ENCODE measurements around the gene DSPP. TPM values are rescaled to one million over a fixed set of nuclear protein-coding genes. Genes with fewer than 3 reads are reported as not detected.

The DSPP gene
- total and polyA plus RNA-seq, 2 experiments from 2014 or later: 0.08 TPM; not detected in 1

DNA sequence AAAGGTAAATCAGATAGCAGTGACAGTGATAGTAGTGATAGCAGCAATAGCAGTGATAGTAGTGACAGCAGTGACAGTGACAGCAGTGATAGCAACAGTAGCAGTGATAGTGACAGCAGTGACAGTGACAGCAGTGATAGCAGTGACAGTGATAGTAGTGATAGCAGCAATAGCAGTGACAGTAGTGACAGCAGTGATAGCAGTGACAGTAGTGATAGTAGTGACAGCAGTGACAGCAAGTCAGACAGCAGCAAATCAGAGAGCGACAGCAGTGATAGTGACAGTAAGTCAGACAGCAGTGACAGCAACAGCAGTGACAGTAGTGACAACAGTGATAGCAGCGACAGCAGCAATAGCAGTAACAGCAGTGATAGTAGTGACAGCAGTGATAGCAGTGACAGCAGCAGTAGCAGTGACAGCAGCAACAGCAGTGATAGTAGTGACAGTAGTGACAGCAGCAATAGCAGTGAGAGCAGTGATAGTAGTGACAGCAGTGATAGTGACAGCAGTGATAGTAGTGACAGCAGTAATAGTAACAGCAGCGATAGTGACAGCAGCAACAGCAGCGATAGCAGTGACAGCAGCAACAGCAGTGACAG is 6.1 kb downstream of the DSPP start (continued):
- TF ChIP-seq REST (IDR thresholded peaks at IDR 0.05; ENCODE audit: unreplicated experiment): no peak

GRCh38 chr4:87616268-87616667 is 7.9 kb downstream of the DSPP start:
- no peak overlapping the region for H2AFZ ChIP-seq
- H3K9me2 ChIP-seq (ENCODE audit: insufficient read depth): peaks cover 8% of the 10 kb centered on the region; the same call in 1 of the 2 replicates
- Mint-ChIP-seq H3K4me3 (no peak overlapping the region), H3K27me3 (ENCODE audit: insufficient read depth, low read depth, poor library complexity) (no peaks in the 10 kb centered on the region), H3K4me1 (no peaks in the 10 kb centered on the region), H3K27ac (no peak overlapping the region), H3K36me3 (ENCODE audit: low read depth) (no peaks in the 10 kb centered on the region), H3K9me3 (no peaks in the 10 kb centered on the region; the same call in 2 of the 3 replicates)
- no peaks in the 10 kb centered on the region for H3F3A ChIP-seq (replicated peaks; ENCODE audit: low read depth)
- no peak overlapping the region for H3K4me2 ChIP-seq
- no peaks in the 10 kb centered on the region for H3K4me1 ChIP-seq (ENCODE audit: insufficient read depth)
- no peaks in the 10 kb centered on the region for H3K36me3 ChIP-seq (ENCODE audit: insufficient read depth)
- no peak overlapping the region for H3K4me3 ChIP-seq
- H4K20me1 ChIP-seq (replicated peaks; ENCODE audit: insufficient read depth): no peaks in the 10 kb centered on the region
- H3K27ac ChIP-seq (ENCODE audit: low read depth): no peak overlapping the region
- DNase-seq (ENCODE audit: low spot score): no peak
- no peaks in the 10 kb centered on the region for H3K27me3 ChIP-seq (ENCODE audit: insufficient read depth)
- H3K79me2 ChIP-seq (replicated peaks; ENCODE audit: insufficient read depth): no peaks in the 10 kb centered on the region
- ATAC-seq: no peak
- TF ChIP-seq EZH2 (IDR thresholded peaks at IDR 0.05; ENCODE audit: low read depth, unreplicated experiment) (no peak), NANOG (IDR thresholded peaks at IDR 0.05; ENCODE audit: borderline replicate concordance) (no peak), STAT1 (IDR thresholded peaks at IDR 0.05; ENCODE audit: unreplicated experiment) (no peak), ZNF114 (CRISPR knock-in tag; IDR thresholded peaks at IDR 0.05) (no peak), JUNB (IDR thresholded peaks at IDR 0.05; ENCODE audit: unreplicated experiment) (no peak), POLR2AphosphoS5 (IDR thresholded peaks at IDR 0.05; ENCODE audit: low read depth) (no peak), CTCF (conservative IDR thresholded peaks at IDR 0.05; ENCODE audit: low read depth in 2 of 2) (no peak), CREB1 (CRISPR knock-in tag; IDR thresholded peaks at IDR 0.05; ENCODE audit: low read depth) (no peak), EZH2phosphoT487 (IDR thresholded peaks at IDR 0.05; ENCODE audit: unreplicated experiment) (no peak), ZNF331 (CRISPR knock-in tag; IDR thresholded peaks at IDR 0.05; ENCODE audit: low read depth) (no peak)
- TF ChIP-seq, protein P1, sequence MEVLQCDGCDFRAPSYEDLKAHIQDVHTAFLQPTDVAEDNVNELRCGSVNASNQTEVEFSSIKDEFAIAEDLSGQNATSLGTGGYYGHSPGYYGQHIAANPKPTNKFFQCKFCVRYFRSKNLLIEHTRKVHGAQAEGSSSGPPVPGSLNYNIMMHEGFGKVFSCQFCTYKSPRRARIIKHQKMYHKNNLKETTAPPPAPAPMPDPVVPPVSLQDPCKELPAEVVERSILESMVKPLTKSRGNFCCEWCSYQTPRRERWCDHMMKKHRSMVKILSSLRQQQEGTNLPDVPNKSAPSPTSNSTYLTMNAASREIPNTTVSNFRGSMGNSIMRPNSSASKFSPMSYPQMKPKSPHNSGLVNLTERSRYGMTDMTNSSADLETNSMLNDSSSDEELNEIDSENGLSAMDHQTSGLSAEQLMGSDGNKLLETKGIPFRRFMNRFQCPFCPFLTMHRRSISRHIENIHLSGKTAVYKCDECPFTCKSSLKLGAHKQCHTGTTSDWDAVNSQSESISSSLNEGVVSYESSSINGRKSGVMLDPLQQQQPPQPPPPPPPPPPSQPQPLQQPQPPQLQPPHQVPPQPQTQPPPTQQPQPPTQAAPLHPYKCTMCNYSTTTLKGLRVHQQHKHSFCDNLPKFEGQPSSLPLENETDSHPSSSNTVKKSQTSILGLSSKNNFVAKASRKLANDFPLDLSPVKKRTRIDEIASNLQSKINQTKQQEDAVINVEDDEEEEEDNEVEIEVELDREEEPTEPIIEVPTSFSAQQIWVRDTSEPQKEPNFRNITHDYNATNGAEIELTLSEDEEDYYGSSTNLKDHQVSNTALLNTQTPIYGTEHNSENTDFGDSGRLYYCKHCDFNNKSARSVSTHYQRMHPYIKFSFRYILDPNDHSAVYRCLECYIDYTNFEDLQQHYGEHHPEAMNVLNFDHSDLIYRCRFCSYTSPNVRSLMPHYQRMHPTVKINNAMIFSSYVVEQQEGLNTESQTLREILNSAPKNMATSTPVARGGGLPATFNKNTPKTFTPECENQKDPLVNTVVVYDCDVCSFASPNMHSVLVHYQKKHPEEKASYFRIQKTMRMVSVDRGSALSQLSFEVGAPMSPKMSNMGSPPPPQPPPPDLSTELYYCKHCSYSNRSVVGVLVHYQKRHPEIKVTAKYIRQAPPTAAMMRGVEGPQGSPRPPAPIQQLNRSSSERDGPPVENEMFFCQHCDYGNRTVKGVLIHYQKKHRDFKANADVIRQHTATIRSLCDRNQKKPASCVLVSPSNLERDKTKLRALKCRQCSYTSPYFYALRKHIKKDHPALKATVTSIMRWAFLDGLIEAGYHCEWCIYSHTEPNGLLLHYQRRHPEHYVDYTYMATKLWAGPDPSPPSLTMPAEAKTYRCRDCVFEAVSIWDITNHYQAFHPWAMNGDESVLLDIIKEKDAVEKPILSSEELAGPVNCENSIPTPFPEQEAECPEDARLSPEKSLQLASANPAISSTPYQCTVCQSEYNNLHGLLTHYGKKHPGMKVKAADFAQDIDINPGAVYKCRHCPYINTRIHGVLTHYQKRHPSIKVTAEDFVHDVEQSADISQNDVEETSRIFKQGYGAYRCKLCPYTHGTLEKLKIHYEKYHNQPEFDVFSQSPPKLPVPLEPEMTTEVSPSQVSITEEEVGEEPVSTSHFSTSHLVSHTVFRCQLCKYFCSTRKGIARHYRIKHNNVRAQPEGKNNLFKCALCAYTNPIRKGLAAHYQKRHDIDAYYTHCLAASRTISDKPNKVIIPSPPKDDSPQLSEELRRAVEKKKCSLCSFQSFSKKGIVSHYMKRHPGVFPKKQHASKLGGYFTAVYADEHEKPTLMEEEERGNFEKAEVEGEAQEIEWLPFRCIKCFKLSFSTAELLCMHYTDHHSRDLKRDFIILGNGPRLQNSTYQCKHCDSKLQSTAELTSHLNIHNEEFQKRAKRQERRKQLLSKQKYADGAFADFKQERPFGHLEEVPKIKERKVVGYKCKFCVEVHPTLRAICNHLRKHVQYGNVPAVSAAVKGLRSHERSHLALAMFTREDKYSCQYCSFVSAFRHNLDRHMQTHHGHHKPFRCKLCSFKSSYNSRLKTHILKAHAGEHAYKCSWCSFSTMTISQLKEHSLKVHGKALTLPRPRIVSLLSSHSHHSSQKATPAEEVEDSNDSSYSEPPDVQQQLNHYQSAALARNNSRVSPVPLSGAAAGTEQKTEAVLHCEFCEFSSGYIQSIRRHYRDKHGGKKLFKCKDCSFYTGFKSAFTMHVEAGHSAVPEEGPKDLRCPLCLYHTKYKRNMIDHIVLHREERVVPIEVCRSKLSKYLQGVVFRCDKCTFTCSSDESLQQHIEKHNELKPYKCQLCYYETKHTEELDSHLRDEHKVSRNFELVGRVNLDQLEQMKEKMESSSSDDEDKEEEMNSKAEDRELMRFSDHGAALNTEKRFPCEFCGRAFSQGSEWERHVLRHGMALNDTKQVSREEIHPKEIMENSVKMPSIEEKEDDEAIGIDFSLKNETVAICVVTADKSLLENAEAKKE (CRISPR knock-in tag; IDR thresholded peaks at IDR 0.05): no peak
- TF ChIP-seq, protein P2, sequence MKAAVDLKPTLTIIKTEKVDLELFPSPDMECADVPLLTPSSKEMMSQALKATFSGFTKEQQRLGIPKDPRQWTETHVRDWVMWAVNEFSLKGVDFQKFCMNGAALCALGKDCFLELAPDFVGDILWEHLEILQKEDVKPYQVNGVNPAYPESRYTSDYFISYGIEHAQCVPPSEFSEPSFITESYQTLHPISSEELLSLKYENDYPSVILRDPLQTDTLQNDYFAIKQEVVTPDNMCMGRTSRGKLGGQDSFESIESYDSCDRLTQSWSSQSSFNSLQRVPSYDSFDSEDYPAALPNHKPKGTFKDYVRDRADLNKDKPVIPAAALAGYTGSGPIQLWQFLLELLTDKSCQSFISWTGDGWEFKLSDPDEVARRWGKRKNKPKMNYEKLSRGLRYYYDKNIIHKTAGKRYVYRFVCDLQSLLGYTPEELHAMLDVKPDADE (IDR thresholded peaks at IDR 0.05): no peak

Measured in GM23338 (cell line).